Liver (tissue), 3 donors: ENCODE data around the gene SLC9A6.

ENCODE experiments used
- CTCF ChIP-seq: fragments of 150-350 bp; IDR thresholded peaks from 2 replicates; pipeline ENCODE4 v1.5.1; 2017; ENCODE audit warnings: improper control_type of control experiment, low read depth, low read length; ENCODE audit not compliant: missing input control
- FOXA1 ChIP-seq: IDR thresholded peaks from 2 replicates; pipeline ENCODE4 v1.6.1; 2016; ENCODE audit warnings: antibody characterized with exemption
- GABPA ChIP-seq, 2 donors: IDR thresholded peaks in 1 of 2; conservative IDR thresholded peaks in 1 of 2; 2 replicates each; pipeline ENCODE4 v1.6.1; 2016; ENCODE audit warnings: antibody characterized with exemption in 2 of 2, mild to moderate bottlenecking in 1 of 2, moderate library complexity in 1 of 2
- JUND ChIP-seq, 2 donors: IDR thresholded peaks; 2 replicates each; pipeline ENCODE4 v1.6.1; 2016; ENCODE audit warnings: antibody characterized with exemption in 2 of 2
- RAD21 ChIP-seq, 2 donors: IDR thresholded peaks; 2 replicates each; pipeline ENCODE4 v1.6.1; 2016; ENCODE audit warnings: antibody characterized with exemption in 2 of 2, mild to moderate bottlenecking in 2 of 2
- REST ChIP-seq: IDR thresholded peaks from 2 replicates; pipeline ENCODE4 v1.6.1; 2016; ENCODE audit warnings: antibody characterized with exemption, mild to moderate bottlenecking
- SP1 ChIP-seq: IDR thresholded peaks from 2 replicates; pipeline ENCODE4 v1.6.1; 2018; ENCODE audit warnings: antibody characterized with exemption, mild to moderate bottlenecking
- TAF1 ChIP-seq: conservative IDR thresholded peaks from 2 replicates; pipeline ENCODE4 v1.6.1; 2016; ENCODE audit warnings: antibody characterized with exemption, mild to moderate bottlenecking
- donor health status: healthy.
- donor health status: healthy.

- TF ChIP-seq CTCF (no peak), REST (no peak), RAD21 (IDR thresholded peaks at IDR 0.05) (no peak), JUND (IDR thresholded peaks at IDR 0.05) (no peak), GABPA (IDR thresholded peaks at IDR 0.05 in 1 of 2, conservative IDR thresholded peaks at IDR 0.05 in 1 of 2) (no peak), TAF1 (no peak), SP1 (no peak), FOXA1 (no peak)
These were observed 39.9 kb downstream of the SLC9A6 start for GRCh38 chrX:136025091-136025490.
